Mammary epithelial cell (primary cell): ENCODE measurements around the gene P2RX3.

Source experiments
- CTCF ChIP-seq, 2 donors: IDR thresholded peaks in 1 of 2; conservative IDR thresholded peaks in 1 of 2; 2 replicates each; pipeline ENCODE4 v1.5.1; 2011 to 2012; ENCODE audit warnings: inconsistent platforms in 2 of 2, low read length in 2 of 2, mild to moderate bottlenecking in 2 of 2, control low read depth in 1 of 2, low read depth in 1 of 2; ENCODE audit not compliant: insufficient read depth in 1 of 2; ENCODE audit errors: extremely low read depth in 1 of 2
- EZH2 ChIP-seq: IDR thresholded peaks from 2 replicates; pipeline ENCODE4 v1.6.1; 2012; ENCODE audit warnings: low read length, inconsistent platforms, borderline replicate concordance

- TF ChIP-seq EZH2 (no peak), CTCF (conservative IDR thresholded peaks at IDR 0.05 in 1 of 2, IDR thresholded peaks at IDR 0.05 in 1 of 2; ENCODE audit: extremely low read depth in 1 of 2, insufficient read depth in 1 of 2, low read depth in 1 of 2, low read length in 2 of 2) (no peak)
Measured at GRCh38 chr11:57330029-57330428, 8.1 kb upstream of the P2RX3 start.
